ENCODE measurements around the gene CD79B. TPM values are rescaled to one million over a fixed set of nuclear protein-coding genes. Genes with fewer than 3 reads are reported as not detected.

CD79B gene
- 12.5 TPM for total RNA-seq

DNA sequence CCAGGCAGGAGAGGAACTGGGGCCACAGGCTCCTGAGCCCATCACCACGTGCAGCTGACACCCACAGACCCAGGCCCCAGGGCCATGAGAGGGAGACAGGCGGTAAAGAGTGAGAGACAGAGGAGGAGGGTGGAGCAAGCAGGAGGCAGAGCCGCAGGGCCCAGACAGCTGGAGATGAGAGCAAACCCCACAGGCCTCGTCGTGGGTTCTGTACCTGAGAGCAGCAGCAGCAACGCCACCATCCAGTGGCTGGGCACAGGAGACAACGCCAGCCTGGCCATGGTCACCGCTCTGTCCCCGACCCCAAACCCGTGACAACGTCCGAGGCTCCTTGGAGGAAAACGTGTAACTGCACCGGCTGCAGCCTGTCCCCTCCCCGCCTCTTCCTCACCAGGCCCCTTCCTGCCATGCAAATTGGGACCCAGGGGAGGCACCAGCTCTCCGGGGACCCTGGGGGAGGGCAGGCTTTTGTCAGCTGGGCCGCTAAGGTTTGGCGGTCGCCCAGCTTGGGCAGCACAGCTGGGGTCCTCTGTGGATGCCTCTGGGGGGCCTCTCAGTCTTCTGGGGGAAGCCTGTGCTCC lies at the start of gene CD79B:
TSS of gene CD79B (minus strand) at position 351 of the 581 bp plus-strand sequence. CDS start at position 281, 70 bp downstream.
- no peak for DNase-seq (ENCODE audit: low spot score)

DNA sequence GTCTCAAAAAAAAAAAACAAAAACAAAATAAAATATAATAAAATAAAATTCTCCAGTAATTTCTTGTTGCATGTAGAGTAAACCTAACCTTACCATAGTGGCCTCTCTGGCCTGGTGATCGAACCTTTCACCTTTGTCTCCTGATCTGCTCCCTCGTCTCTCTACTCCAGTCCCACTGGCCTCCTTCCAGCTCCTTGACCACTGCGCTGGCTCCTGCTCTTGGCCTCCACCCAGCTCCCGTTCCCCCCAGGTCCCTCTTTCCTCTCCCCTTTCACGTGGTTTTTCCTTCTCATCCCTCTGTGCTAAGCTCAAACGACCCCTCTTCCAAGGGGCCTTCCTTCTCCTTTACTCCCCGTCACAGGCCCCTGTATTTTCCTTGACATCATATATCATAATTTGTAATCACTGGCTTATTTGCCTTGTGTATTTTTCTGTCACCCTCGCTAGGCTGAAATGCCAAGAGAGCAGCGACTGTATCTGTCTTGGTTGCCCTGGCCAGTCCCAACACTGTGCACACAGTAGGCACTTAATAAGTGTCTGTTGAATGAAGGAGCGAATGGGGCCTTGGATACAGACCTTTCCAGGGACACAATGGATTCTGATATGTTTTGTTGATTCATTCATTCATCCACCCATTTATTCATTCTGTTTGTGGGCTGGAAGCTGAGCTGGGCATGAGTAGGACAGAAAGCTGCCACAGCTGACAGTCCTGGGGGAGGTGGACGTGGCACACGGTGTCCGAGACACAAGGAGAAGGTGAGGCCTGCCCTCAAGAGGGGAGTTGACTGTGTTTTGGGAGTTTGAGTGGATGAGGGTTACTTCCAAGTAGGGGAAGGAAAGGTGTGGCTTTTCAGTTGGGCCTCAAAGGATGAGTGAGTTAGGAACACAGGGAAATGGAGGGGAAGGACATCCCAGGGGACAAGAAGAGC lies 46.4 kb upstream of the CD79B start:
- DNase-seq (ENCODE audit: low spot score): no peak

DNA sequence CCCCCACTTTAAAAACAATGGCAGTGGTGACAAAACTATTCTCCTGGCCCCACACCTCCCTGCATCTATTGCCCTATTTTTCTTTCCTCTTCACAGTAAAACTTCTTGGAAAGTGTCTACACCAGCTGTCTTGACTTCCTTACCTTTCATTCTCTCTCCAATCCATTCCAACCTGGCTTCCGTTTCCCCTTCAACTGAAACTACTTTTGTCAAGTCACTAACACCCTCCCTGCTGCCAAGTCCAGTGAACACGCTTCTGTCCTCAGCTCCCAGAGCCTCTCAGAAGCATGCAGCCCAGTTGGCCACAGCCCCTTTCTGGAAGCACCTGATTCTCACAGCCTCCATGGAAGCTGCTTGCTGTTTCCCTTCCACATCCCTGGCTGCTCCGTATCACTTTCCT lies 44.6 kb upstream of the CD79B start:
- no peak for DNase-seq (ENCODE audit: low spot score)

DNA sequence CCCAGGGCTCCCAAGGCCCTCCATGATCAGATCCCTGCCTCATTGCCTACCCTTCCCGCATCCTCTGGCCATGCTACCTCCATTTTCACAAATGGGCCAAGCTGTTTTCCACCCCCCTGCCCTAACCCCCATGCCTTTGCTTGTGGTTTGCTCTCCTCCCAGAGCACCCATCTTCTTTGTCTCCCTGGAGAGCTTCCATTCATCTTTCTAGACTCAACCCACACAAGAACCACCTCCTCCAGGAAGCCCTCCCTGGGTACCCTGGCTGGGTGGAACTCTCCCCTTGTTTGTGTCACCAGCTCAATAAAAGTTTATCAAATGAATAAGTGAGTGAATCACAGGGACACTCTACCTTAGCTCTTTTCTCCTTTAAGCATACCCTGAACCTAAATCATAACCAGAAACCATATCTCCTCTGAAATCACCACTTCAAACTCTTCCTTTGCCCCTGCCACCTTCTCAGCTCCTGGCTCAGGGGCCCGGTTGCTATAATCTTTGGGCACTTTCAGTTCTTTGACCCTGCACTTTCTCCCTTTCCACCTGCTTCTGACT lies 43.5 kb upstream of the CD79B start:
- no peak for DNase-seq (ENCODE audit: low spot score)

- DNase-seq (ENCODE audit: low spot score): no peak
Measured at GRCh38 chr17:63974594-63975192, 42.6 kb upstream of the CD79B start.

DNA sequence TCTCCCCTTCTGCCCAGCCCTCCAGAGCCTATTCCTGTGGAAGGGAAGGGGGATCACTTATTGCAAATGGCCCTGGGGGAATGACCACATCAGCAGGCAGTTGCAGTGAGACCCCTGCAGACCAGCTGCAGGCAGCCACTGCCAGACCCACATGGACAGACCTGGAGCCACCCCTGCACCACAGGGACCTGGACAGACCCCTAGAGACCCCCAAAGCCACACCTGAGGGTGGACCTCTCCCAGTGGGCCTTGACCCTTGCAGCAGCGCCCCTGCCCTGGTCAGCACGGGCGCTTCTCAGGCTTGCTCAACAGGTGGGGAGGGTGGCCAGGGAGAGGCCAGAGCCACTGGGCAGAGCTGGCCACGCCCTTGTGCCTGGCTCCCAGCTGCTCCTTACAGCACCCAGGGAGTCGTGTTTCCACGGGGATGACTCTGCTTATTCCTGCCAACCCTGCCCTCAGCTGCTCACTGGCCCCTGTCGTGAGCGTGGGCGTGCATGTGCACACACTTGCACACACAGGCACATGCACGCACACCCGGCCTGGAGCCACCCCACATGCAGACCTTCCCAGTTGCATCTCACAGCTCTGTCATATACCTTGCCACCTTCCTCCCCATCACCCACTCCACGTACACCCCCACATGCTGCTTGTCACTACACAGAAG lies 41.9 kb upstream of the CD79B start:
- no peak for DNase-seq (ENCODE audit: low spot score)

GRCh38 chr17:63973247-63973646 lies 41.1 kb upstream of the CD79B start:
- no peak for DNase-seq (ENCODE audit: low spot score)

- no peak for DNase-seq (ENCODE audit: low spot score)
Measured at GRCh38 chr17:63972796-63973195, 40.7 kb upstream of the CD79B start, which contains the start of gene SCN4A. TSS of gene SCN4A (minus strand) at chr17:63972918. CDS start at chr17:63972841, 77 bp downstream.

GRCh38 chr17:63969278-63969677 lies 37.1 kb upstream of the CD79B start:
- no peak for DNase-seq (ENCODE audit: low spot score)

- no peak for DNase-seq (ENCODE audit: low spot score)
Measured at GRCh38 chr17:63967953-63968352, 35.8 kb upstream of the CD79B start.

- no peak for DNase-seq (ENCODE audit: low spot score)
Measured at GRCh38 chr17:63966646-63967264, 34.6 kb upstream of the CD79B start.

DNA sequence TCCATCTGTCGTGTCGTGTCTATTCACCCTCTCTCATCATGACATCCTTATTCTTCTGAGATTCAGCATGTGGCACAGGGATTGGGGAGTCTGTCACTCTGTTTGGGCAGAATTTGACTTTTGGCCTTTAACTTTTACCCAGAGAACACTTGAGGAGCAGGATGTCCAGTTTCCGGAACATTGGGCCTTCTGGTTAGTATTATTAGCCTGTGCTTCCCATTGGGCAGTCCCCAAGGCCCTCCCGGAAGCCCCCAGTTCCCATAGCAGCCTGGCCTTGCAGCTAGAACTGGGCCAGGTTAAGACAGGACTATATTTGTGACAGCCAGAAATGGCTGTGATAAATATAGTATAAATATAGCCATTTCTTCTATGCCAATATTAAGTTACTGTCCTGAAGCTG lies 31.0 kb upstream of the CD79B start:
- no peak for DNase-seq (ENCODE audit: low spot score)

- DNase-seq (ENCODE audit: low spot score): no peak
Measured at GRCh38 chr17:63962298-63962744, 30.2 kb upstream of the CD79B start.

- DNase-seq (ENCODE audit: low spot score): peak; percentile 76
Measured at GRCh38 chr17:63961355-63962212, 29.5 kb upstream of the CD79B start.

DNA sequence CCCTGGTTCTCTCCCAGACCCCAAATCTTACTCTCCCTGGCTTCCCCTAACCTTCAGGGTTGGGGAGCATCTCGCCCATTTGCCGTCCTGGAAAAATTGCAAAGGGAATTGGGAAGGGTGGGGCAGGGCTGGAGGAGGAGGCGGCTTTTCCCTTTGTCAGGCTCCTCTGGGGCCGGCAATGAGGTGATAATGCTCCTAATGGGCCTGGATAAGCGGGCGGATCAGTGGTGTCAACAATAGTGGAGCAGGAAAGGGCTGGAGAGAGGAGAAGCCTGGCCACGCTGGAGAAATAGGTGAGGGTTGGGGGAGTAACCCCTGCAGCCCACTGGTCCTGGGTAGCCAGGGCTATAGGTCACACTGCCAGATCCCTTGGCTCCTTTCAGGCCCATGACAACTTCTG lies 28.3 kb upstream of the CD79B start:
- DNase-seq (ENCODE audit: low spot score): no peak

- no peak for DNase-seq (ENCODE audit: low spot score)
Measured at GRCh38 chr17:63960006-63960405, 27.9 kb upstream of the CD79B start.

DNA sequence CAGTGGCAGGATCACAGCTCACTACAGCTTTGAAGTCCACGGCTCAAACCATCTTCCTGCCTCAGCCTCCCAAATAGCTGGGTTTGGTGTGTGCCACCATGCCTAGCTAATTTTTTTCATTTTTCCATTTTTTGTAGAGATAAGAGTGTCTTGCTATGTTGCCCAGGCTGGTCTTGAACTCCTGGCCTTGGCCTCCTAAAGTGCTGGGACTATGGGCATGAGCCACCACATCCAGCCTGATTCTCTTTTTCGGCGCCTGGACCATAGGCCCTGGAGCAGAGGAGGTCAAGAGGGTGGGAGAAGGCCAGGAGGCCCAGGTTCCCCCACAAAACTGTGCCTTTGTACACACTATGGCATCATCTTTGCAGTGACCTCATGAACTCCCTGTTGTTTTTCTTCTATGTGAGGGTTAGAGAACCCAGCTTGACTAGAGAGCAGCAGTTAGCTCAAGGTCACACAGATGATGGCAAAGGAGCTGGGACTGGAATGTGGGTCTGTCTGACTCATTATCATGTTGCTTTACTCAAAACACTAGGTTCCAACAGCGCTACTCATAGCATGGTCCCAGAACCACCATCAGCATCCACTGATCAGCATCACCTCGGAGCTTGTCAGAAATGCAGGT lies 24.3 kb upstream of the CD79B start:
- DNase-seq (ENCODE audit: low spot score): no peak

DNA sequence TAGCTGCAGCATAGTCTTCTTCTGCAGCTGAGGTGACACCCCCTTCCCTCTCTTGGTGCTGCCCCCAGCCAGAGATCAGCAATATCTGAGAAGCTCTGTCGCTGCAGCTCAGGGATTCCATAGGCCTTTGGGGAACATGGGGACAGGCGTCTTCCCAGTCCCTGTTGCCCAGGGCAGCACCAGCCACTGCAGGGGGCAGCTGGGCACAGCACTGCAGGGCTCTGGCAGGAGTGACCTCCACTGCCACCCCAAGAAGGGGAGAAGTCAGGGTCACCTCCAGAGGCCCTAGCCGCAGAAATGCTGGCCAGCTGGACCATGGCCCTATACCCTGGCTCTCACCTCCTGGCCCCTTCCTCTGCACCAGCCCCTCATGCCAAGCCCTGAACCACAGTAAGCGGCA lies 23.7 kb upstream of the CD79B start:
- DNase-seq (ENCODE audit: low spot score): no peak

GRCh38 chr17:63955232-63955631 lies 23.1 kb upstream of the CD79B start:
- DNase-seq (ENCODE audit: low spot score): no peak

Data from ureter (tissue), 1 donor.